ENCODE results near the gene FAM149A.

Gene FAM149A

GRCh38 chr4:186104114-186104889 is at the start of gene FAM149A:
FAM149A (plus strand) TSS chr4:186104704.
- Histone ChIP-seq H3K36me3 (ENCODE audit: insufficient read depth, insufficient read length, low read length) (no peaks in the 10 kb centered on the region), H3K4me3 (ENCODE audit: insufficient read length, low read depth) (peak within 1 kb of the TSS; percentile 50), H3K4me1 (ENCODE audit: insufficient read depth, insufficient read length) (peaks cover 2% of the 10 kb centered on the region), H3K27me3 (ENCODE audit: insufficient read depth, insufficient read length) (peaks cover 38% of the 10 kb centered on the region), H3K9ac (ENCODE audit: insufficient read length, low read depth) (peak within 1 kb of the TSS; percentile 72), H3K9me3 (ENCODE audit: insufficient read depth, low read length) (no peaks in the 10 kb centered on the region)
- TF ChIP-seq ZNF274 (IDR thresholded peaks at IDR 0.05; ENCODE audit: low read depth, low read length) (no peak), YY1 (IDR thresholded peaks at IDR 0.05; ENCODE audit: insufficient read depth, insufficient read length) (no peak)
- no peak for DNase-seq (ENCODE audit: low read depth, low spot score)

- no peak for TF ChIP-seq SUZ12 (IDR thresholded peaks at IDR 0.05; ENCODE audit: extremely low read depth, insufficient read depth, insufficient read length)
- TF ChIP-seq ZNF274 (IDR thresholded peaks at IDR 0.05; ENCODE audit: low read depth, low read length), result no peak
- no peak for TF ChIP-seq YY1 (IDR thresholded peaks at IDR 0.05; ENCODE audit: insufficient read depth, insufficient read length)
- no peaks in the 10 kb centered on the region for H3K36me3 ChIP-seq (ENCODE audit: insufficient read depth, insufficient read length, low read length)
- no peaks in the 10 kb centered on the region for H3K4me1 ChIP-seq (ENCODE audit: insufficient read depth, insufficient read length)
- no peak for DNase-seq (ENCODE audit: low read depth, low spot score)
- H3K27me3 ChIP-seq (ENCODE audit: insufficient read depth, insufficient read length), result no peaks in the 10 kb centered on the region
- H3K4me3 ChIP-seq (ENCODE audit: insufficient read length, low read depth), result no peak overlapping the region
- H3K9ac ChIP-seq (ENCODE audit: insufficient read length, low read depth), result no peak overlapping the region
- no peaks in the 10 kb centered on the region; the same call in 1 of the 2 replicates for H3K9me3 ChIP-seq (ENCODE audit: insufficient read depth, low read length)
Measured at GRCh38 chr4:186058253-186058979, 46.1 kb upstream of the FAM149A start.

GRCh38 chr4:186058980-186059316 is 45.6 kb upstream of the FAM149A start:
- no peak overlapping the region for H3K4me3 ChIP-seq (ENCODE audit: insufficient read length, low read depth)
- H3K9me3 ChIP-seq (ENCODE audit: insufficient read depth, low read length), result no peaks in the 10 kb centered on the region; the same call in 1 of the 2 replicates
- no peak overlapping the region for H3K9ac ChIP-seq (ENCODE audit: insufficient read length, low read depth)
- H3K36me3 ChIP-seq (ENCODE audit: insufficient read depth, insufficient read length, low read length), result no peaks in the 10 kb centered on the region
- no peaks in the 10 kb centered on the region for H3K4me1 ChIP-seq (ENCODE audit: insufficient read depth, insufficient read length)
- TF ChIP-seq YY1 (IDR thresholded peaks at IDR 0.05; ENCODE audit: insufficient read depth, insufficient read length), result no peak
- TF ChIP-seq ZNF274 (IDR thresholded peaks at IDR 0.05; ENCODE audit: low read depth, low read length), result no peak
- TF ChIP-seq SUZ12 (IDR thresholded peaks at IDR 0.05; ENCODE audit: extremely low read depth, insufficient read depth, insufficient read length), result no peak
- H3K27me3 ChIP-seq (ENCODE audit: insufficient read depth, insufficient read length), result no peaks in the 10 kb centered on the region
- DNase-seq (ENCODE audit: low read depth, low spot score), result no peak

GRCh38 chr4:186061921-186062320 is 42.6 kb upstream of the FAM149A start:
- Histone ChIP-seq H3K36me3 (ENCODE audit: insufficient read depth, insufficient read length, low read length) (no peaks in the 10 kb centered on the region), H3K9me3 (ENCODE audit: insufficient read depth, low read length) (no peaks in the 10 kb centered on the region; the same call in 1 of the 2 replicates), H3K4me1 (ENCODE audit: insufficient read depth, insufficient read length) (no peaks in the 10 kb centered on the region), H3K4me3 (ENCODE audit: insufficient read length, low read depth) (no peak overlapping the region), H3K27me3 (ENCODE audit: insufficient read depth, insufficient read length) (no peaks in the 10 kb centered on the region), H3K9ac (ENCODE audit: insufficient read length, low read depth) (no peak overlapping the region)
- TF ChIP-seq YY1 (IDR thresholded peaks at IDR 0.05; ENCODE audit: insufficient read depth, insufficient read length), result no peak
- no peak for DNase-seq (ENCODE audit: low read depth, low spot score)

GRCh38 chr4:186067757-186068385 is 36.6 kb upstream of the FAM149A start:
- Histone ChIP-seq H3K27me3 (ENCODE audit: insufficient read depth, insufficient read length) (no peaks in the 10 kb centered on the region), H3K4me3 (ENCODE audit: insufficient read length, low read depth) (no peak overlapping the region), H3K9ac (ENCODE audit: insufficient read length, low read depth) (no peak overlapping the region), H3K36me3 (ENCODE audit: insufficient read depth, insufficient read length, low read length) (no peaks in the 10 kb centered on the region), H3K9me3 (ENCODE audit: insufficient read depth, low read length) (no peaks in the 10 kb centered on the region), H3K4me1 (ENCODE audit: insufficient read depth, insufficient read length) (no peaks in the 10 kb centered on the region)
- TF ChIP-seq YY1 (IDR thresholded peaks at IDR 0.05; ENCODE audit: insufficient read depth, insufficient read length), result no peak
- no peak for TF ChIP-seq SUZ12 (IDR thresholded peaks at IDR 0.05; ENCODE audit: extremely low read depth, insufficient read depth, insufficient read length)
- no peak for TF ChIP-seq ZNF274 (IDR thresholded peaks at IDR 0.05; ENCODE audit: low read depth, low read length)
- DNase-seq (ENCODE audit: low read depth, low spot score), result no peak

- H3K9ac ChIP-seq (ENCODE audit: insufficient read length, low read depth), result peak within 1 kb of the TSS; percentile 21
- H3K27me3 ChIP-seq (ENCODE audit: insufficient read depth, insufficient read length), result no peaks in the 10 kb centered on the region
- no peaks in the 10 kb centered on the region for H3K36me3 ChIP-seq (ENCODE audit: insufficient read depth, insufficient read length, low read length)
- H3K4me3 ChIP-seq (ENCODE audit: insufficient read length, low read depth), result no peak within 1 kb of the TSS
- TF ChIP-seq SUZ12 (IDR thresholded peaks at IDR 0.05; ENCODE audit: extremely low read depth, insufficient read depth, insufficient read length), result no peak
- no peak for TF ChIP-seq YY1 (IDR thresholded peaks at IDR 0.05; ENCODE audit: insufficient read depth, insufficient read length)
- no peak for TF ChIP-seq ZNF274 (IDR thresholded peaks at IDR 0.05; ENCODE audit: low read depth, low read length)
- H3K9me3 ChIP-seq (ENCODE audit: insufficient read depth, low read length), result no peaks in the 10 kb centered on the region
- no peak for DNase-seq (ENCODE audit: low read depth, low spot score)
- no peaks in the 10 kb centered on the region for H3K4me1 ChIP-seq (ENCODE audit: insufficient read depth, insufficient read length)
Measured at GRCh38 chr4:186068581-186069348, 35.7 kb upstream of the FAM149A start, which contains the start of gene TLR3. TLR3 (plus strand) TSS chr4:186069156; CDS start chr4:186076620, 7,464 bp downstream.

Measured in NT2/D1 (cell line).